NK-92 (cell line): ENCODE results near the gene BLOC1S5.

Source experiments
- DNase-seq: peaks from one replicate; lab custom pipeline; 2025; ENCODE audit not compliant: unreplicated experiment; lab: John Stamatoyannopoulos, UW

Gene BLOC1S5

DNA sequence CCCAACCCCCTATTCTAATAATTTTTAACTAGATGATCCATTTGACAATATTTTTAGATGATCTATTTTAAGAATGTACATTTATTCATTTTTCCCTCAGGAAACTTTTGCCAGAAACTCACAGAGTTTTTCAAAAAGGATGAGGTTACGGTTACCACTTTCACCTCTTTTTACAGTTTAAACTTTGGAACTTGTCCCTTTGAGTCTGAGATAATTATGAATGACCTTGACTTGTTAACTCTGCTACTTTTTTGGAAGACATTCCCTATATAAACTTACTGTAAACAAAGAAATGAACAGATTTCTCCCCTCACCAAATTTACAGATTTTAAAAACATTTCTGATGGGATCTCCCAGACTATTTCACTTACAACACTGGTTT lies 18.4 kb upstream of the BLOC1S5 start:
- no peak for DNase-seq

DNA sequence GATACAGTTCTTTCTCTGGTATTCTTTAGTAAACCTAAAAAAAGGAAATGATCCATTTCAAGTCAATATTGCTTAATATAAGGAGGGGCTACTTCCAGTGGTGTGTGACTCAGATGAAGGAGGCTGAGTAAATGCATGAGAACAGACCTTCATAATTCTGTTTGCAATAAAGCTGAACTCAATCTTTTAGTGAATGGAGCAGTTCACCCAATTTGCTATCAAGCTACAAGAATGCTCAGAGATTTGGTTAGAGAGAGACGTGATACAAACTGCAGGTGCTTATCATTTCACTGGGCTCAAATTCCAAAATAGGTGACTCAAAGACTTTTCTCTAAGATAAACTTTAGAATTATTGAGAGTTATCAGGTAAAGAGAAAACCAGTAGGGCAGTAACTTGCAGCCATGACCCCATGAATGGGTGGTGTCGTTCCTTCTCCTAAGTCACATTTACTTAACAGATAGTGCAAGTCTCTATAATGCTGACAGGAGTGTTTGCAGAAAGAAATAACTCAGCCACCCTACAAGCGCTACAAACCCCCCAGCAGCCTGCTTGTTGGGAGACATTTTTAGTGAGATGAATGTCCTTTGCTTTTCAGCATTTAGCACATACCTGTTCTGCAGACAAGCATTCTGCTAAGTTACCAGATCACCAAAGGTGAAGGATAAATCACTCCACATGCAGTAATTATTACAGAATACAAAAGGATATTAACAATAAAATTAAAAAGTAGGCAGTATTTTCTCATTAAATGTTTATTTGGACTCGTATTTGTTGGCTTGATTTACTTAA lies 16.4 kb upstream of the BLOC1S5 start:
- no peak for DNase-seq

DNA sequence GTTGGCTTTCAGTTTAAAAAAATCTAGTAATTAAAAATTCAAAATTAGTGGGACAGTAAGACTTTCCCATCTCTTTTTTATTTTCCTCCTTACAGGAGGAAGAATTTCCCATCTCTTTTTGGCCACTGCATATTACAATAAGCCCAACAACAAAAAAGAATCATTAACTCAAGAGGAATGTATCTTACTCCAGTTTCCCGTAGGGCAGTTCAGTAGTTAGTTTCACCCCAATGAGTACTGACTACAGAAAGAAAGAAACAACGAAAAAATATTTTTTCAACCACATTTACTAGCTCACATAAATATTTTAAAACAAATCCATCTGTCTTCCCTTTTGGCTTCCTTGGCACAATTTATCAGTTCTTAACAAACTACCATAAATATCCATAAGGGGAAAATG lies 14.9 kb upstream of the BLOC1S5 start:
- DNase-seq: no peak

DNA sequence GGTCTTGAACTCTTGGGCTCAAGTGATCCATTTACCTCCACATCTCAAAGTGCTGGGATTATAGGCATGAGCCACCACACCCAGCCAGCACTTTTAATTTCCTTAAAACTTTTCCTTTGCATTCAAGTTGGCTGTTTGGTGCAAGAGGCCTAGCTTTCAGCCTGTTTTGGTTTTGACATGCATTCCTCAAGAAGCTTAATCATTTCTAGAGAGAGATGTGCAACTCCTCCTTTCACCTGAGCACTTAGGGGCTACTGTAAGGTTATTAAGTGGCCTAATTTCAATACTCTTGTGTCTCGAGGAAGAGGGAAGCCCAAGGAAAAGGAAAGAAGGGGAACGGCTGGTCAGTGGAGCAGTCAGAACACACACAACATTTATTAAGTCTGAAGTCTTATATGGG lies 13.8 kb upstream of the BLOC1S5 start:
- DNase-seq: no peak

DNA sequence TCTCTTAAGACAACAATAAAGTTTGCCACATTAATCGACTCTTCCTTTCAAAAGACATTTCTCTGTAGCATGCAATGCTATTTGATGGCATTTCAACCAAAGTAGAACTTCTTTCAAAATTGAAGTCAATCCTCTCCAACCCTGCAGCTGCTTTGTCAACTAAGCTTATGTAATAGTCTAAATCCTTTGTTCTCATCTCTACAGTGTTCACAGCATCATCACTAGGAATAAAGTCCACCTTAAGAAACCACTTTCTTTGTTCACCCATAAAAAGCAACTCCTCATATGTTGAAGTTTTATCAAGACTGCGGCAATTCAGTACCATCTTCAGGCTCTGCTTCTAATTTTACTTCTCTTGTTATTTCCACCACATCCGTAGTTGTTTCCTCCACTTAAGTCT lies 11.5 kb upstream of the BLOC1S5 start:
- no peak for DNase-seq

DNA sequence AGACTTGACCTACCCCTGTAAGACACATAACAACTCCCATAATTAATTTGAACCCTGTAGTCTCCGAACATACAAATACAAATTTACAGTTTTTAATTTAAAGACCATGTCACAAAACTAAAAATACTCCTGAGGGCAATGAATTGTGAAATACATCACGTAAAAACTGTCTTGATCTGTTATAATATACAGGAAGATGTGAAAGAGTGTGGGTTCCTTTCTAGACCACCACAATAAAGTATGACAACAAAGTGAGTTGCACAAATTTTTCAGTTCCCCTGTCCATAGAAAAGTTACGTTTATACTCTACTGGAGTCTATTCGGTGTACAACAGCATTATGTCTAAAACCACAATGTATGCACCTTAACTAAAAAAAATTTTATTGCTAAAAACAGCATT lies 11.0 kb upstream of the BLOC1S5 start:
- DNase-seq: no peak

DNA sequence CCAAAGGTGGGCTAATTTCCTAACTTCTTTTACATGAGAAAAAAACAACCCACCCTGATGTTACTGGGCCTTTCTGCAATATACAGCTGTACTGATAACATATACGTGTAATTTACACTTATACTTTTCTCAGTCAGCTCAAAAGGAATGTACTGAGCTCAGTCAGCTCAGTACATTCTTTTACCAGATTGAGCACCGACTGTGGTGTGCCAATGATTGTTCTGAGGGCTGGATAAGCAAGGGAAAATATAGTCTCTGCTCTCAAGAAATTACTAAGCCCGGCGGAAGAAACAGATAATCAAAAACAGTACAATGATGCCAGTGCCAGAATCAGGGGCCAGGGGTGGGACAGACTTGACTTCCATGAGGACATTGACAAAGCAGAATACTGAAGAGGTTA lies 10.0 kb upstream of the BLOC1S5 start:
- no peak for DNase-seq

DNA sequence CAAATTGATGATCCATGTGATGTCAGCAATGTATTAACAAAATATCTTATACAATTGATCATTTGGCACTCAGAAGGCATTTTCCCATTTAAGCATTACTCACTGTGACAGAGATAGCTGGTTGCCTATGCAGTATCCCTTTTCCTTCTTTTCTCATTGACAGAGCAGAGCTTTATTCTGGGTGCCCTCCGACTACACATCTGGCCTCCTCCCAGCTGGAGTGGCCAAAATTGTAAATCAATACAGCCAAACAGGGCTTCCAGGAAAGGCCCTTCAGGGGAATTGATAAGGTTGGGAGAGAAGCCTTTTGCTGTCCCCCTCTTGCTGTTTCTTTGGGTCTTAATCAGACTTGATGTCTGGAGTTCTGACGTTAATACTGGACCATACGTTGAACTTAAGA lies 9.6 kb upstream of the BLOC1S5 start:
- DNase-seq: no peak

DNA sequence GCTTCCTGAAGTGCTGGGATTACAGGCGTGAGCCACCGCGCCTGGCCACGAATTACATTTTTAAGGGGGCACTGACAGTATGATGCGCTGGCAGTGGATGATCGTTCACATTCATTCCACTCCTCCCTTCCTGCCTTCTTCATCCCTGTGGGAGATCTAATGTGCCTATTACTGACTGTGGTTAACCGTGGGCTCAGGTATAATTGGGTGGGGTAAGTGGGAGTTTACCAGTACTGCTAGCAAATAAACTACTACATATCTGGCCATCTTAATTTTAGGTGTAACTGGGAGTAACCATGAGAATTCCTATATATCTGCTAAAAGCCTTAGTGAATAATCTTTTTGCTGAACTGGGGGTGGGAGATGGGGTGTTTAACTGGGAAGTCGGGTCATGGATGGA lies 6.5 kb upstream of the BLOC1S5 start:
- DNase-seq: no peak

DNA sequence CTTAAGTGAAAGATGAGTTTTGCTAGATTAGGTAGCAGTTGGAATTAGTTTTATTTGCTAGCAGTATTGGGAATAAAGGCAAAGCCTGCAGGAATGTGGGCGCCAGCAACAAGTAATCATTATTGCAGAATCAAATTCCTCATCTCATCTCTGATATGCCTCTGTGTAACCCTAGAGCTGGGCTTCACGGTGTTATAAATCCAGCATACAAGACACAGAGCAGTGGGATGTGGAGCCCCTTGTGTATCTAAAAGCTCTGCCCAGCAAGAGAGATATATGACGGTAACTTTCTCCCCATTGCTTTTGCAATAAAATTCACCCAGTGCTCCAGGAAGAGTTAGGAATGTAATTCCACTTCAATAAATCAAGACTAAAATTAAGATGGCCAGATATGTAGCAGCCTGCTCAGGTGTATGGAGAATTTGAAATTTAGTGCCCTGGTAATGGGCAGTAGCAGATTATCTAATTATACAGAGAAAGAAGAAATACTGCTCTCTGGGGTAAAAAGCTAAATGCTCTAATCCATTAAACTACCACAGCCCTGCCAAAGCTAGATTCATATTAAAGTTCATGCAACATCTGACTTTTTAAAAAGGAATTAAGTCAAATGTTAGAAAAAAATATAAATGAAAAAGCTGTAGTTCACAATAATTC lies 5.6 kb upstream of the BLOC1S5 start:
- no peak for DNase-seq

DNA sequence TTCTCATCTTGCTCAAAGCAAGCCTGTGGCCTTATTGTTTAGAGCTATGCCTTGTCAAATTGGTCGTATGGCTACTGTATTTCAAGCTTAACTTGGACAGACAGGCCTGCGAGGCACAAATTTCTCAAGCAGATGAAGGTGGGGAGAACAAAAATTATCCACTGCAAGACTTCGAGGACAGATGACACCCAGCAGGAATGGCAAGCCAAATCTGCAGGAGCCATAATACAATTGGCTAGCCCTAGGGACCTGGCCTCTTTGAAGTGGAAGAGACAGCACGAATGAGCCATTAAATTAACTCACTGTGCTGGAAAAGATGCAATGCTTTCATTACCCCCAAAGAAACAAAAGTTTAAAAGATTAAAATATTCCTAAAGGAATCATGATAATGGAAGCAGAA lies 5.0 kb upstream of the BLOC1S5 start:
- DNase-seq: no peak

DNA sequence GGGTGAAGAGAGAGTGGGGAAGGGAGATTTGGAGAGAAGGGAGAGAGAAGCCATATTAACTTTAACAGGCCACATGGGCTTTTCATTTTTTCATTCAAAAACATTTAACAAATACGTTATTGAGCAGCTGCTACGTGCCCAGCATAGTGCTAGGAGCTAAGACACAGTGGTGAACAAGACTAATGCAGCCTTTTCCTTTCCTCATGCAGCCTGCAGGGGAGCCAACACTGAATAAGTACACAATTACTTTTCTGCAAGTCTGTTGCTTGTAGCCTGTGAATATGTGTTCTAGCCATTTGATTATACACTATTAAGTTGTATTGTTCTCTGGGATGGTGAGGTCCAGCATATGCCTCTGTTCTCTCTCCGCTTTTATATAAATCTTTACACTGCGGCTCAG lies 1.9 kb upstream of the BLOC1S5 start:
- DNase-seq: no peak

DNA sequence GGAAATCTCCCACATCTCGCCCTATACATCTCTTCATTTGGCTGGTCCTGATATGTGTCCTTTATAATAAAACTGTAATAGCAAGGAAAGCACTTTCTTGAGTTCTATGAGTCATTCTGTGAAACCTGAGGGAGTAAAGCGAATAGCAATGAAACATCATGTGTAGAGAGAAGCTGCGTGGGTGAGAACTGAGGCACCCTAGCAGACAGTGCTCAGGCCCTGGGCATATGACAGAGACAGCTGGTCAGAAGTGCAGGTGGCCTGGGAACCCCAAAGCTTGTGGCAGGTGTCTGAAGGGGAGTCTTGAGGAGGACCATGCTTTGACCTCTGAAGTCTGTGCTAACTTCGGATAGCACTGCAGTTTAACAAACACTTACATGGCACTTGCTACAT lies 1.3 kb upstream of the BLOC1S5 start:
- no peak for DNase-seq

DNA sequence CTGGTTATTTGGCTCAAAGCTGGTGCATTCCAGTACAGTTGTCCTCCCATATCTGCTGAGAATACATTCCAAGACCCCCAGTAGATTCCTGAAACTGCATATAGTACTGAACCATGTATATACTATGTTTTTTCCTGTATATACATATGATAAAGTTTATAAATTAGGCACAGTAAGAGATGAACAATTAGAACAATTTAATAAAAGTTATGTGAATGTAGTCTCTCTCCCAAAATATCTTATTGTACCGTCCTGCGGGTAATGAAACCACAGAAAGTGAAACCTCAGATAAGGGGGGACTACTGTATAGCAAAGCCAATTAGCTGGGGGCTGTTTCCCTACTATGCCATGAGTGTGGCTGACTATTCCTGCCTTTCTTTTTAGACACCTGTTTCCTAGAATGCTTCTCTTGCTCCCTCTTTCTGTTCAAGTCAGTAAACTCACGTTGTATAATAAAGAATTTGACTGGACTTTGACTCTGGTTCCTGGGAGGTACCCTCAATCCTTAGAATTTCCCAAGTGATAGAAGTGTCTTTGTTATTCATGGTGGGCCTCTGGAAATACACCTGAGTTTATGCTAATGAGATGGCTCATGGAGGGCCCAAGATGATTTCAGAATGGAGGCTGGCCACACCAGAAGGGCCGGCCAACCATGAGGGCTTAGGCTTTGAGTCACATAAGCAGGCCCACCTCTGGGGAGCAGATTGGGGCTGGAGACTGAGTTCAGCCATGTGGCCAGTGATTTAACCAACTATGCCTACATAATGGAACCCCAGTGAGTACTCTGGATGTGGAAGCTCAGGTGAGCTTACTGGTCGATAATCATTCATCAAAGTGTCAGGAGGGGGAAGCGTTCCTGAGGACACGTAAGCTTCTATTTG lies 689 bp upstream of the BLOC1S5 start:
- no peak for DNase-seq

DNA sequence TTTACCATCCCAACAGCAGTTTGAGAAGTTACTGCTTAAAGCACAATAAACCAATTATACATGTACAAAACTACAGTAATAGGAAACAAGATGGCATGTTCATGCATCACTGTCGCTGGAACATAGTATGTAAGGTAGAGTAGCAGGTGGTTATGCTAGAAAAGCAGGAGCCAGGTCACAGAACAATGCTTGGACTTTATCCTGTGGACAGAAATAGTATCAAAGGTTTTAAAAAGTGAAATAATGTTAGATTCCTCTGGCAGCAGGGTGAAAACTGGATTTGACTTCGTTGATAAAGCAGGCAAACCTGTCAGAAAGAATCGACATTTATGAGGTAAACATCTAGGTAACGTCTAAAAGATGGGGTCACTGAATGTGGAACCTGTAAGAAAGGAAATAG lies 2.5 kb downstream of the BLOC1S5 start:
- no peak for DNase-seq

DNA sequence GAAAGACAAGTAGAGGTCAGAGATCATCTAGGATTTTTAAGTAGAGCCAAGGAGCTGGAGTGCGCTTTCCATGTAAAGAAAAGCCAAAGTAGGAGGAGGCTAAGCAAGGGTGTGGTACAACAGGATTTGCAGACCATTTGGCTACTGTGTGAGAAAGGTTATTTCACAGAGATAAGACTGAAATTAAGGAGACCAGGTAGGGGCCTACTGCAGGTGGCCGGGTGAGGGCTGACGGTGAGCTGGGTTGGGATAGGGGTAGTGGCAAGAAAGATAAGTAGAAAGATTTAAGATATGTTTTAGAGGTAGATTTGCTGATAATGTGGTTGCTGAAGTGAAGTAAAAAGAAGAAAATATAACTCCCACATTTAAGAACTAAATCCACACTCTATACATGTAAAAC lies 3.8 kb downstream of the BLOC1S5 start:
- DNase-seq: no peak

DNA sequence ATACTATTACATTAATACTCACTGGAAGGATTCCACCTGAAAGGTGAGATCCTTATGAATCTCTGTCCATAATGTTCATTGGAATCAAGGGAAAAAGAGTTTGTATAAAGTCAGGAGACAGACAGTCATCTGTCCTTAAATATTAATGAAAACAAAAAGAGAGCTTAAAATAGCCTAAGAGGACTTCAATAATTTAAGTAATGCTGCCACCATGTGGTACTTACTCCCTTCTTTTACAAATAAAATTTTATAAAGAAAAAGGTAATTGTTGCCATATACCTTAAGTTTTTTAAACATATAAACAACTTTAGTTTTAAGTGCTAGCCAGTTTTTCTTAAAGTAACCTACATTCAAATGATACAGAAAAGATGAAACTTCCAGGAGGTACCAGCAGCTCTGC lies 5.1 kb downstream of the BLOC1S5 start:
- DNase-seq: no peak

DNA sequence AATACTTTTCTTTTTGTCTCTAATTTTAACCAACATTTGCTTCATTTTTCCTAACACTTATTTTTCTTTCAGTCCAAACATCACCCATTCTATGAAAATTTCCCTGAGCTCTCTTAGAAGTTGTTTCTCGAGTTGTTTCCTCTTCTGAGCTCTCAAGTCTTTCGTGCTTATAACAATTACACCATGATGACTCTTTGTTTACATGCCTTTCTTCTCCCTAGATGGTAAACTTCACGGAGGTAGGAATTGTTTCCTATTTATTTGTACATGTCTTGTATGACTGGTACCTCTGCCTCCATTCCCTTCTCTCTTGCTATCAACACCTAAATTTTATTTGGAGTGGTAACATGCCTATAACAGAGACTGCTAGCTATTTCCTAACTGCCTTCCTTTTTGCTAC lies 6.4 kb downstream of the BLOC1S5 start:
- no peak for DNase-seq

DNA sequence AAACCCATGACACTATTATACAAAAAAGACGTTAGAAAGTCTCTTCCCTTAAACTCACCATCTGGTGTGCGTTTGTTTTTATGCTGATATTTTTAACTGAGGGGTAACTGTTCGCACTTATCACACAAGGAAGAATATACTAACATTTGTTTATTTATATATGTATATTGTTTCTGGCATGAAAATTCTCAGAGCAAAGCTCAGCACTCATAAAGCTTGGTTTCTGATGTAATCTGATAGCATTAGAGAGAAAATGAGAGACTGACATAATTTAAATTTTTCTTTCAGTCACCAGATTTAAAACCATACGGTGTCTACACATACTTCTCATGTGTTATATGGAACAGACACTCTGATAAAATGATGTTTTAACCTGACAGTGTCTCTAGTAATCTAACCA lies 6.9 kb downstream of the BLOC1S5 start:
- DNase-seq: no peak

DNA sequence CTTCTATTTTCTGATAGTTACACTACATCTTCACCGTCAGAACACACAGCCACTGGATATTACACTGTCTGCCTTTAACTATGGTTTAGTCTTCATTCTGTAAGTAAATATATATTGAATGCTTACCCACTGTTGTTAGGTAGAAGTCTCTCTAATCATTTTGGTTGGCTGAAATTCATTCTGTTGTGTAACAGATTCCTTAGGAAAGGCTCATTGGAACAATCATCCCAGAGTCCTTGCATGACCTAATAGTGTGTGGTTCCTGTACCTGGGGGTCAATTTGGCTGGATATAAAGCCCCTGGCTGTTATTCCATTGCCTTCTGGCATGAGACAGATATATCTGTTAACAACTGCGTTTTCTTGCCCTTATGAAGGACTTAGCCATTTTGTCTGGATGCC lies 9.9 kb downstream of the BLOC1S5 start:
- no peak for DNase-seq

DNA sequence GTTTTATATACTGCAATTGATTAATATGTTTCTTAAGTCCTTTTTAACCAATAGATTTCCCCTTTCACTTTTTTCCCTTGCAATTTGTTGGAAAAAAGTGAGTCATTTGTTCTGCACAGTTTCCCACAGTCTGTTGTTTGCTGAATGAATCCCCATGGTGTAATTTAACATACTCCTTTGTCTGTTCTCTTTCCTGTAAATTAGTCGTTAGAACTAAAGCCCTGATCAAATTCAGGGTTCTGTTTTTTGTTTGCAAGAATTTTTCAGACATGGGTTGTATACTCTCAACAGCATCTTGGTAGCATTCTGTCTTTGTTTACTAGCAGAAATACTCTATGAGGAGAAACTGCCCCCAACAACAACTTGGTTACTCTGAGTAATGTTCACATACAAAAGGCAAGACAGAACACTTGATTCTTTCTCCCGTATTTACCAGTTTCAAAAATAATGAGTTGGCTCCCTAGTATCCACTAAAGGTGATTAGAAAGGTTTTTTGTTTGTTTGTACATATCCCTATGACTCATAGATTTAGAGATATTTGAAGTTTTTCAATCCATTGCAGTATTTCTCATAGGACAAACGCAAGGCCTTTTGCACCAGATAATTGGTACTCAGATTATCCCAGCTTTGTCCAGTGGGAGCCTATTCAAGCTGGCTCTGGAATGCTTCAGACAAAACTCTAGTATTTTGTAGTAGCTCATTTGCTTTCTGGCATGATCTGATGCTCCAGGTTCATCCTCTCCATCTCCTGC lies 16.5 kb downstream of the BLOC1S5 start:
- no peak for DNase-seq
